H9 (cell line): ENCODE data around the gene WDR64. TPM values are rescaled to one million over a fixed set of nuclear protein-coding genes. Genes with fewer than 3 reads are reported as not detected.

Experiments used
- DNase-seq: peaks from one replicate; pipeline ENCODE4 v3.0.0-alpha.2; 2017
- H2AFZ ChIP-seq: one replicate; pipeline ENCODE4 v1.6.1; 2013; ENCODE audit warnings: mild to moderate bottlenecking, low read length, control low read depth, moderate library complexity
- H2AK5ac ChIP-seq: 2 replicates; pipeline ENCODE4 v1.6.1; 2013; ENCODE audit warnings: low read length, control low read depth, mixed read lengths; ENCODE audit not compliant: insufficient read length
- H2BK120ac ChIP-seq: one replicate; pipeline ENCODE4 v1.6.1; 2013; ENCODE audit warnings: low read depth, mild to moderate bottlenecking, low read length, control low read depth, inconsistent platforms; ENCODE audit not compliant: poor library complexity, severe bottlenecking
- H2BK12ac ChIP-seq: 2 replicates; pipeline ENCODE4 v1.6.1; 2013; ENCODE audit warnings: low read length, control low read depth, mixed read lengths, low read depth; ENCODE audit not compliant: insufficient read length
- H2BK15ac ChIP-seq: 2 replicates; pipeline ENCODE4 v1.6.1; 2013; ENCODE audit warnings: low read depth, low read length, control low read depth
- H2BK20ac ChIP-seq: one replicate; pipeline ENCODE4 v1.6.1; 2013; ENCODE audit warnings: low read depth, mild to moderate bottlenecking, low read length, control low read depth, inconsistent platforms; ENCODE audit not compliant: poor library complexity, severe bottlenecking
- H2BK5ac ChIP-seq: 2 replicates; pipeline ENCODE4 v1.6.1; 2013; ENCODE audit warnings: low read length, control low read depth, mixed read lengths; ENCODE audit not compliant: insufficient read length
- H3K14ac ChIP-seq: 2 replicates; pipeline ENCODE4 v1.6.1; 2013; ENCODE audit warnings: low read length, control low read depth; ENCODE audit not compliant: insufficient read depth
- H3K18ac ChIP-seq: 2 replicates; pipeline ENCODE4 v1.6.1; 2013; ENCODE audit warnings: low read depth, mild to moderate bottlenecking, mixed read lengths, low read length, control low read depth; ENCODE audit not compliant: insufficient read length
- H3K23ac ChIP-seq: 2 replicates; pipeline ENCODE4 v1.6.1; 2013; ENCODE audit warnings: low read length, control low read depth, mixed read lengths, low read depth; ENCODE audit not compliant: insufficient read length
- H3K23me2 ChIP-seq: 2 replicates; pipeline ENCODE4 v1.6.1; 2013; ENCODE audit warnings: low read depth, mild to moderate bottlenecking, mixed read lengths, low read length, control low read depth; ENCODE audit not compliant: insufficient read length, poor library complexity, severe bottlenecking
- H3K27ac ChIP-seq: 2 replicates; pipeline ENCODE4 v1.5.1; 2013; ENCODE audit warnings: low read length, control low read depth, mixed read lengths, low read depth; ENCODE audit not compliant: insufficient read length
- H3K27me3 ChIP-seq: 2 replicates; pipeline ENCODE4 v1.6.1; 2013; ENCODE audit warnings: low read length, control low read depth, inconsistent platforms; ENCODE audit not compliant: insufficient read depth
- H3K4ac ChIP-seq: 2 replicates; pipeline ENCODE4 v1.6.1; 2013; ENCODE audit warnings: low read depth, mild to moderate bottlenecking, control low read depth, inconsistent platforms, low read length, moderate library complexity
- H3K4me1 ChIP-seq: 2 replicates; pipeline ENCODE4 v1.6.1; 2013; ENCODE audit warnings: low read length, control low read depth, inconsistent platforms; ENCODE audit not compliant: insufficient read depth
- H3K4me2 ChIP-seq: 2 replicates; pipeline ENCODE4 v1.6.1; 2013; ENCODE audit warnings: low read length, control low read depth, mixed read lengths; ENCODE audit not compliant: insufficient read length, insufficient read depth
- H3K56ac ChIP-seq: 2 replicates; pipeline ENCODE4 v1.6.1; 2013; ENCODE audit warnings: low read depth, mild to moderate bottlenecking, mixed read lengths, low read length, control low read depth; ENCODE audit not compliant: insufficient read length
- H3K79me1 ChIP-seq: 2 replicates; pipeline ENCODE4 v1.6.1; 2013; ENCODE audit warnings: low read depth, mild to moderate bottlenecking, moderate library complexity, low read length, control low read depth, inconsistent platforms; ENCODE audit not compliant: insufficient read depth, poor library complexity, severe bottlenecking
- H3K79me2 ChIP-seq: 2 replicates; pipeline ENCODE4 v1.6.1; 2013; ENCODE audit warnings: low read length, control low read depth, inconsistent platforms; ENCODE audit not compliant: insufficient read depth
- H3K9ac ChIP-seq: 2 replicates; pipeline ENCODE4 v1.6.1; 2013; ENCODE audit warnings: low read length, control low read depth, mixed read lengths; ENCODE audit not compliant: insufficient read length; ENCODE audit errors: extremely low read depth
- H3K9me3 ChIP-seq: one replicate; pipeline ENCODE4 v1.6.1; 2013; ENCODE audit warnings: low read depth, low read length, inconsistent platforms; ENCODE audit not compliant: control insufficient read depth
- H3T11ph ChIP-seq: one replicate; pipeline ENCODE4 v1.6.1; 2013; ENCODE audit warnings: mild to moderate bottlenecking, low read length, control low read depth, inconsistent platforms
- H4K20me1 ChIP-seq: one replicate; pipeline ENCODE4 v1.6.1; 2013; ENCODE audit not compliant: control insufficient read depth, insufficient read length, insufficient read depth
- H4K5ac ChIP-seq: 2 replicates; pipeline ENCODE4 v1.6.1; 2013; ENCODE audit warnings: low read depth, mild to moderate bottlenecking, mixed read lengths, low read length, control low read depth; ENCODE audit not compliant: insufficient read length
- H4K8ac ChIP-seq: replicated peaks from 2 replicates; pipeline ENCODE4 v1.6.1; 2013; ENCODE audit warnings: low read length, control low read depth, mixed read lengths, low read depth; ENCODE audit not compliant: insufficient read length
- H4K91ac ChIP-seq: 2 replicates; pipeline ENCODE4 v1.6.1; 2013; ENCODE audit warnings: low read depth, mild to moderate bottlenecking, moderate library complexity, mixed read lengths, low read length, control low read depth; ENCODE audit not compliant: insufficient read length
- H3K27ac Mint-ChIP-seq, 3 experiments: 2 replicates in 2 of 3; 3 replicates in 1 of 3; pipeline ENCODE4 v1.8.0; 2020 to 2021; ENCODE audit warnings: mixed read lengths in 3 of 3, mild to moderate bottlenecking in 1 of 3, moderate library complexity in 1 of 3
- H3K27me3 Mint-ChIP-seq: 2 replicates; pipeline ENCODE4 v1.8.0; 2021; ENCODE audit warnings: low read depth, mild to moderate bottlenecking, moderate library complexity, mixed read lengths
- H3K36me3 Mint-ChIP-seq, 3 experiments: 2 replicates in 2 of 3; 3 replicates in 1 of 3; pipeline ENCODE4 v1.8.0; 2020 to 2021; ENCODE audit warnings: low read depth in 3 of 3, mixed read lengths in 3 of 3; ENCODE audit not compliant: insufficient read depth in 1 of 3
- H3K4me1 Mint-ChIP-seq, 2 experiments: 2 replicates each; pipeline ENCODE4 v1.8.0; 2020; ENCODE audit warnings: mixed read lengths in 2 of 2
- H3K4me3 Mint-ChIP-seq, 2 experiments: 2 replicates in 1 of 2; 3 replicates in 1 of 2; pipeline ENCODE4 v1.8.0; 2020 to 2021; ENCODE audit warnings: mild to moderate bottlenecking in 2 of 2, mixed read lengths in 2 of 2, moderate library complexity in 1 of 2
- H3K9me3 Mint-ChIP-seq, 2 experiments: 2 replicates in 1 of 2; 3 replicates in 1 of 2; pipeline ENCODE4 v1.8.0; 2020; ENCODE audit warnings: mild to moderate bottlenecking in 2 of 2, mixed read lengths in 2 of 2, moderate library complexity in 1 of 2
- CTCF ChIP-seq: fragments of 200-600 bp; sonication (generic); conservative IDR thresholded peaks from 3 replicates; pipeline ENCODE4 v1.8.0; 2021; ENCODE audit warnings: antibody characterized with exemption, mild to moderate bottlenecking
- WGBS: extraction: QIAGEN DNeasy Blood & Tissue Kit; methylation state at CpG from one replicate; pipeline ENCODE4 v1.1.7; 2013; ENCODE audit warnings: missing lambda C conversion rate, low lambda C conversion rate, mixed read lengths; ENCODE audit not compliant: insufficient read length; ENCODE audit errors: extremely low coverage; 5-methylcytosine and 5-hydroxymethylcytosine counted together
- total RNA-seq: library from RNA; stranded (reverse); gene quantifications from 2 replicates; pipeline ENCODE4 v1.2.1, GENCODE V29; 2021

The WDR64 gene
- total RNA-seq, 1 experiment from 2014 or later = not detected

- WGBS = no CpG with 5 or more reads among the region's 2 CpGs
- Histone ChIP-seq H3K4me1 (no peaks in the 10 kb centered on the region), H2BK12ac (no peak overlapping the region), H2BK120ac (no peak overlapping the region), H2BK20ac (no peak overlapping the region), H2AFZ (no peak overlapping the region), H3K18ac (no peak overlapping the region), H3K9me3 (no peaks in the 10 kb centered on the region), H3K23me2 (no peaks in the 10 kb centered on the region), H3K79me2 (no peaks in the 10 kb centered on the region), H2BK5ac (no peak overlapping the region), H3K56ac (no peak overlapping the region), H3K14ac (no peak overlapping the region), H4K5ac (no peak overlapping the region), H3T11ph (no peak overlapping the region), H3K27me3 (no peaks in the 10 kb centered on the region), H4K91ac (no peak overlapping the region), H3K4me2 (no peak overlapping the region), H4K20me1 (no peaks in the 10 kb centered on the region), H4K8ac (no peak overlapping the region), H2BK15ac (no peak overlapping the region), H3K27ac (no peak overlapping the region), H3K4ac (no peak overlapping the region), H3K9ac (no peak overlapping the region), H3K23ac (no peak overlapping the region), H3K79me1 (no peaks in the 10 kb centered on the region), H2AK5ac (no peak overlapping the region)
- no peak for TF ChIP-seq CTCF
- Mint-ChIP-seq H3K27ac (no peak overlapping the region), H3K4me3 (no peak overlapping the region), H3K9me3 (no peaks in the 10 kb centered on the region), H3K36me3 (no peaks in the 10 kb centered on the region), H3K27me3 (no peaks in the 10 kb centered on the region; the same call in none of the 2 replicates), H3K4me1 (no peaks in the 10 kb centered on the region)
- no peak for DNase-seq
Measured at GRCh38 chr1:241789061-241789460, 137.0 kb downstream of the WDR64 start.
